ENCODE results near the gene ITGA7.
A peak's percentile ranks its signal among the peaks of the same experiment; 100 is the strongest.

The ITGA7 gene

GRCh38 chr12:55706568-55707218 lies 1.0 kb downstream of the ITGA7 start:
- DNase-seq, result no peak
- no peaks in the 10 kb centered on the region for H3K9me3 Mint-ChIP-seq
- peaks cover 68% of the 10 kb centered on the region for H3K27me3 Mint-ChIP-seq
- no peak overlapping the region for H3K27ac Mint-ChIP-seq
- peak overlapping the region; percentile 76 for H3K4me3 Mint-ChIP-seq
- H3K36me3 Mint-ChIP-seq, result no peaks in the 10 kb centered on the region
- H3K4me1 Mint-ChIP-seq, result peaks cover 20% of the 10 kb centered on the region
- CTCF ChIA-PET, result interaction anchor here (1.0 to 2.4 kb wide), 6 partner anchors 10 to 62 kb away, joined by 3 to 8 read pairs (median 6); no protein-coding TSS in a partner anchor

DNA sequence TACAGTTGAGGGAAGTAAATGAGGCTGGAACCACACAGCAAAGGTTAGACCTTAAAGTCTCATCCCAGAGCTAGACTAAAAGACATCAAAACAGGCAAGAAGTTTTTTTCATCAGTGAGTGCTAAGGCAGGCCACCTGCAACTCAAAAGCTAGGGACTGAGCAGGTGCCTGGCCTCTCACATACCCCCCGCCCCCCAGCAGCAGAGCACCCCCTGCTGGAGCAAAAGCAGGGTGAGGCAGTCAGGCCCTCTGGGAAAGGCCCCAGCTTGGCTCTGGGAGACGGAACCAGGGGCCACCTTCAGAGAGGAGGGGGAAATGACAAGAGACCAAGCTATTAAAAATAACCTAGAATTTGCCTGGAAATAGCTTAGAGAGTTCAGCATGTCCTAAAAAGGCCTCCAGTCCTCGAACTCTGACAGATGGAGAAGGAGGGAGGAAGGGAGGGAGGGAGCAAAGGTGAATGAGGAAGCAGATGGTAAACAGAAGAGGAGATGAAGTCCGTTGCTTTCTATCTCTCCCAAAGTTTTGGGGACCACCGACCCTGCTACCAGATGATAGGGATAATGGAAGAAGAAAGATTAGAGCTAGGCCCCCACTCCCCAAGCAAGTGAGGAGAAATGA lies 1.8 kb downstream of the ITGA7 start:
- CTCF ChIA-PET, result interaction anchor here (1.0 to 2.4 kb wide), 6 partner anchors 9 to 61 kb away, joined by 3 to 8 read pairs (median 6); no protein-coding TSS in a partner anchor

DNA sequence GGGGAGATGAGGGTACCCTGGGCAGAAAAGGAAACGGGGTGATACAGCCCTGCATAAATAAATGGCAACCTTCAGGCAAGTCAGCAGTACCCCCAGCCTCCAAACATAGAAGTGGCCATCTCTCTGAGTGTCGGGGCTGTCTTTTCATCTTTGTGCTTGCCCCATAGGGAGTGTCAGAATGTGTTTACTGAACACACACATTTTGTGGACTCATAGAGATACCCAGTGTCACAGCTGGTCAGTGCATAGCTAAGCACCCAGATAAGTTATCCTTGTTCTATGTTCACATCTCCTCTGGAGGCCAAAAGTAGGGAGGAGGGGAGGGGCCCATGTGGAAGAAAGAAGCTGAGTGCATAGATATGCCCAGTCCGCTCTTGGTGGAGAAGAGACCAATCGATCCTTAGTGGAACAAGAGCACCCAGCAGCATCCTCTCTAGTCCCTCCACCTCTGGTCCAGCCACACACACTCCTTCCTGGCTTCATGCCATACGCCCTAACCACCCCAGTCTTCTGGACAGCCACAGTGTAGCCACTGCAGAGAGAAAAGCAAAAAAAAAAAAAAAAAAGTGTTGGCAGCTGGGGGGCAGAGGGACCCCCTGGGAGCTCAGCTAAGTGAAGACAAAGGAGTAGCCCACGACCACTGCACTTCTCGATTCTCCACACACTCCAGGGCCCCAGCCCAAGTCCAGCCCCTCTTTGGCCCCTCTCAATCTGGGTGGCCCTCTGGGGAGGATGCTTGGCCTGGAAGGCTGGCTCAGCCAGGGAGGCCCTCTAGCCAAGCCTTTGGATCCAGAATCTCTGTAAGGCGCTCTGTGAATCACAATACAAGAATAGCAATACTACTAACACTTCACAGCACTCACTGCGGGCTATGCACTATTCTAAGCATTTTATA lies 2.6 kb downstream of the ITGA7 start:
- H3K9me3 Mint-ChIP-seq, result no peaks in the 10 kb centered on the region
- H3K4me3 Mint-ChIP-seq, result no peak overlapping the region
- H3K27ac Mint-ChIP-seq, result no peak overlapping the region
- CTCF ChIA-PET, result interaction anchor here (1.4 to 2.4 kb wide), 5 partner anchors 8 to 60 kb away, joined by 4 to 8 read pairs (median 6); no protein-coding TSS in a partner anchor
- H3K27me3 Mint-ChIP-seq, result peaks cover 64% of the 10 kb centered on the region
- H3K36me3 Mint-ChIP-seq, result no peaks in the 10 kb centered on the region
- peaks cover 20% of the 10 kb centered on the region for H3K4me1 Mint-ChIP-seq
- no peak for DNase-seq

More for the DNA sequence above, 1.8 kb downstream of the ITGA7 start:
- Mint-ChIP-seq H3K9me3 (no peaks in the 10 kb centered on the region), H3K27ac (no peak overlapping the region), H3K4me1 (peaks cover 20% of the 10 kb centered on the region), H3K4me3 (no peak overlapping the region), H3K27me3 (peaks cover 66% of the 10 kb centered on the region), H3K36me3 (no peaks in the 10 kb centered on the region)
- DNase-seq, result peak; percentile 44

GRCh38 chr12:55703901-55704761 lies 3.6 kb downstream of the ITGA7 start:
- Mint-ChIP-seq H3K4me3 (no peak overlapping the region), H3K4me1 (peaks cover 18% of the 10 kb centered on the region), H3K36me3 (no peaks in the 10 kb centered on the region), H3K27ac (no peak overlapping the region), H3K27me3 (peaks cover 58% of the 10 kb centered on the region), H3K9me3 (no peaks in the 10 kb centered on the region)
- CTCF ChIA-PET, result no interaction called here
- DNase-seq, result no peak

GRCh38 chr12:55703288-55703687 lies 4.4 kb downstream of the ITGA7 start:
- peaks cover 10% of the 10 kb centered on the region for H3K4me1 Mint-ChIP-seq
- CTCF ChIA-PET, result no interaction called here
- H3K27me3 Mint-ChIP-seq, result peaks cover 52% of the 10 kb centered on the region
- no peak overlapping the region for H3K4me3 Mint-ChIP-seq
- H3K27ac Mint-ChIP-seq, result no peak overlapping the region
- H3K36me3 Mint-ChIP-seq, result no peaks in the 10 kb centered on the region
- H3K9me3 Mint-ChIP-seq, result no peaks in the 10 kb centered on the region
- no peak for DNase-seq

DNA sequence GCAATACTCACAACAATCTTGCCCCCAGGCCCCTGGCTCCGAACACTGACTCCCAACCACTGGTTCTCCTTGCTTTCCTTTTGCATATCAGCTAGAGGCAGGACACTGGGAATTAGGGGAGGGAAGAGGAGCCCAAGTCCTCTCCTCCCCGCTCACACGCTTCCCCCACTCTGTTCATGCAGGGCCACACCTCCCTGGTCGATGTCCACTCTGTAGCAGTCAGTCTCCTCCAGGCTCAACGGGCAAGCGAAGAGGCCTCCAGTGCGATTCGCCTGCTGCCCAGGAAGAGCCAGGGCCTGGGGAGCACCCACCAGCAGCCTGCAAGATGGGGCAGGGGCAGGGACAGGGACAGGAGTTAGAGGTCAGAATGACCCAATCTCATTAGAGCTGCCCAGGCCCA lies 4.8 kb downstream of the ITGA7 start:
- DNase-seq, result no peak
- H3K27me3 Mint-ChIP-seq, result peaks cover 48% of the 10 kb centered on the region
- no peak overlapping the region for H3K4me3 Mint-ChIP-seq
- H3K27ac Mint-ChIP-seq, result no peak overlapping the region
- H3K4me1 Mint-ChIP-seq, result peaks cover 6% of the 10 kb centered on the region
- H3K9me3 Mint-ChIP-seq, result no peaks in the 10 kb centered on the region
- no peaks in the 10 kb centered on the region for H3K36me3 Mint-ChIP-seq
- CTCF ChIA-PET, result no interaction called here

GRCh38 chr12:55700255-55701018 lies 7.3 kb downstream of the ITGA7 start:
- no peak overlapping the region for H3K27ac Mint-ChIP-seq
- no peaks in the 10 kb centered on the region for H3K9me3 Mint-ChIP-seq
- H3K27me3 Mint-ChIP-seq, result peaks cover 29% of the 10 kb centered on the region
- no peak overlapping the region for H3K4me3 Mint-ChIP-seq
- H3K4me1 Mint-ChIP-seq, result no peaks in the 10 kb centered on the region
- DNase-seq, result no peak
- H3K36me3 Mint-ChIP-seq, result no peaks in the 10 kb centered on the region
- CTCF ChIA-PET, result interaction anchor here (1.0 kb wide), 1 partner anchor 37 kb away, joined by 3 read pairs; no protein-coding TSS in a partner anchor

GRCh38 chr12:55699471-55700055 lies 8.1 kb downstream of the ITGA7 start:
- CTCF ChIA-PET, result interaction anchor here (1.0 to 1.1 kb wide), 2 partner anchors 38 to 43 kb away, joined by 3 read pairs; no protein-coding TSS in a partner anchor
- H3K36me3 Mint-ChIP-seq, result no peaks in the 10 kb centered on the region
- no peaks in the 10 kb centered on the region for H3K4me1 Mint-ChIP-seq
- H3K27me3 Mint-ChIP-seq, result peaks cover 22% of the 10 kb centered on the region
- no peaks in the 10 kb centered on the region for H3K9me3 Mint-ChIP-seq
- no peak overlapping the region for H3K27ac Mint-ChIP-seq
- no peak overlapping the region for H3K4me3 Mint-ChIP-seq
- DNase-seq, result no peak

DNA sequence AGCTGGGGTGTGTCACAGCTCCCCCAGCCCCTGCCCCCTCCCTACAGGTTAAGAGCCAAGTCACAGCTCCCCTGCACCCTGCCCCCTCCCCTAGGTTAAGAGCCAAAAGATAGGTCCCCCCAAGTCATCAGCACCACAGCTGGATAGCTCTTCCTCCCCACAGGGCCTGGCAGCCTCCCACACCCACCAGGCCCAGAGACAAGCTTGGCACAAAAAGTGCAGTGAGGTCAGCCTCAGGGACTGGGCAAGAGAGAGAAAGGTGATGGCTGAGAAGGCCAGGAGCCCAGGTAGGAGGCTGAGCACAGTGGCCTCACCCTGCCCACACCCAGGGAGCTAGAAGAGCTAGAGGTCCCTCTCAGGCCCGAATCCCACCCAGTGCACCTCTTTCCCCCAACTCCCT lies 8.7 kb downstream of the ITGA7 start:
- no peaks in the 10 kb centered on the region for H3K4me1 Mint-ChIP-seq
- H3K36me3 Mint-ChIP-seq, result no peaks in the 10 kb centered on the region
- no peak for DNase-seq
- H3K27me3 Mint-ChIP-seq, result peaks cover 20% of the 10 kb centered on the region
- CTCF ChIA-PET, result interaction anchor here (1.1 kb wide), 1 partner anchor 43 kb away, joined by 3 read pairs; no protein-coding TSS in a partner anchor
- H3K27ac Mint-ChIP-seq, result no peak overlapping the region
- H3K9me3 Mint-ChIP-seq, result no peaks in the 10 kb centered on the region
- H3K4me3 Mint-ChIP-seq, result no peak overlapping the region

DNA sequence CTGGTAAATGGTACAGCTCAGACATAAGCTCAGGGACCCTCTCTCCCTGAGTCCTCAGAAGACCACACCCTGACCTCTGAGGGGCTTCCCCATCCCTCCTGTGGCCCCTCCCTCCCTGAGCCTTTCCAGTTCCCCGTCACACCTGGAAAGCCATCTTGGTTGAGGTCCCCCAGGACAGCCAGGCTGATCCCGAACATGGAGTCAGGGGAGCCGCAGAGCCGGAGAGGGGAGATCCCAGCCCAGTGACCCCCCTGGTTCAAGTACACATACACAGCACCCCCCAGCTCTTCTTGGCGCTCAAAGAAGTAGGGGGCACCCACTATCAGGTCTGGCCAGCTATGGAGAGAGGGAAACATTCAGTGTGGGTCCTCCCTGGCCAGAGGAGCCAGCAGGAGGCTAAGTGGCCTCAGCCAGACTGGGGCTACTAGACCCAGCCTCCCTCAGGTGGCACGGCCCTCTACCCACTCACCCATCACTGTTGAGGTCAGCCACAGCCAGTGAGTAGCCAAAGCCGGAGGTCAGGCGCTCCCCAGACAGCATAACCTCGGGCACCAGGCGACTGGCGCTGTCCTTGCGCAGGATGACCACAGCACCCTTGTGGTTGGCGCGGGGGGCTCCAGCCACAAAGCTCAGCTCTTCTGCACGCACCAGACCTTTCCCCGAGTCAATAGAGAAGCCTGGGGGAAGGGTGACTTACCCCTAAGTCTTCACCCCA lies 9.3 kb downstream of the ITGA7 start:
- H3K4me3 Mint-ChIP-seq, result no peak overlapping the region
- DNase-seq, result no peak
- CTCF ChIA-PET, result interaction anchor here (1.1 to 1.9 kb wide), 2 partner anchors 7 to 42 kb away, joined by 3 to 6 read pairs; no protein-coding TSS in a partner anchor
- no peaks in the 10 kb centered on the region for H3K9me3 Mint-ChIP-seq
- H3K36me3 Mint-ChIP-seq, result no peaks in the 10 kb centered on the region
- no peaks in the 10 kb centered on the region for H3K4me1 Mint-ChIP-seq
- H3K27ac Mint-ChIP-seq, result no peak overlapping the region
- peaks cover 20% of the 10 kb centered on the region for H3K27me3 Mint-ChIP-seq

GRCh38 chr12:55697686-55698085 lies 10.0 kb downstream of the ITGA7 start:
- Mint-ChIP-seq H3K27me3 (peaks cover 21% of the 10 kb centered on the region), H3K9me3 (no peaks in the 10 kb centered on the region), H3K4me1 (no peaks in the 10 kb centered on the region), H3K27ac (no peak overlapping the region), H3K4me3 (no peak overlapping the region), H3K36me3 (no peaks in the 10 kb centered on the region)
- no peak for DNase-seq
- CTCF ChIA-PET, result interaction anchor here (1.9 kb wide), 1 partner anchor 8 kb away, joined by 6 read pairs; no protein-coding TSS in a partner anchor

DNA sequence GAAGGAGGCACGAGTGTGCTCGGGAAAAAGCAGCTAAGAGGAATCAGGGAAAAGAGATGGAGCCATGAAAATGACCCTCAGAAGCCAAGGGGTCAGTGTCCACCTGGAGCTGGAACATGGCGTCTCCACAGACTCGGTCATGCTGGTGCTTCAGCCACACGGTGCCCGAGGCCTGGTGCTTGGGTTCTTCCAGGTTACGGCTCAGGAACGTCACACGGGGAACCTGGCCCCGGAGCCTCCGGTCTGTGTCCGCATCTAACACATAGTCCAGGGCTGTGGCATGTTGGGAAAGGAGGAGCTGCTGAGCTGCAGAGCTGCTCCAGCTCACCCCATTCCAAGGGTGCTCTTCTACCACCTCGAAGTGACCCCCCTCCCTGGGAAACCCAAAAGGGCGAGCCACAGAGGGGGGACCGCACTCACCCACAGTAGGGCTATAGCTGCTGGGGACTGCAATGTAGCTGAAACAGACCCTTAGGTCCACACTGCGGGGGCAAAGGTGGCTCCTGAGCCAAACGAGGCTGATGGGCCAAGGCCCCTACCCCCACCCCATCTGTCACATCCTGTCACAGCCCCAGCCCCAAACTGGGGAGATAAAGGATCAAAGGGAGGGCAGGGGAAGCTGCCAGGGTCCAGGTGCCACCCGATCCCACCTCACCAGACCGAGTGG lies 10.8 kb downstream of the ITGA7 start:
- Mint-ChIP-seq H3K27me3 (peaks cover 23% of the 10 kb centered on the region), H3K36me3 (no peaks in the 10 kb centered on the region), H3K27ac (no peak overlapping the region), H3K4me1 (no peaks in the 10 kb centered on the region), H3K9me3 (no peaks in the 10 kb centered on the region), H3K4me3 (no peak overlapping the region)
- CTCF ChIA-PET, result interaction anchor here (0.9 to 1.9 kb wide), 3 partner anchors 9 to 51 kb away, joined by 3 to 6 read pairs (median 4); no protein-coding TSS in a partner anchor
- no peak for DNase-seq
